ENCODE results near the gene PIK3CD. TPM values are rescaled to one million over a fixed set of nuclear protein-coding genes. Genes with fewer than 3 reads are reported as not detected.

The PIK3CD gene
- total RNA-seq, 1 experiment from 2014 or later, result 4.5 TPM

- H3K27ac ChIP-seq (ENCODE audit: low read length), result no peak overlapping the region
- intact Hi-C loops (cut with micrococcal nuclease), result no loop called here
- no peaks in the 10 kb centered on the region for H3F3A ChIP-seq (ENCODE audit: low read length, unreplicated experiment)
- H3K4me2 ChIP-seq (ENCODE audit: low read length), result no peak overlapping the region
- H3K27me3 ChIP-seq (ENCODE audit: low read length), result no peaks in the 10 kb centered on the region
- no peaks in the 10 kb centered on the region for H3K36me3 ChIP-seq (ENCODE audit: low read depth, low read length)
- no TSS peak for BruUV-seq (replicated peaks)
- TF ChIP-seq CTCF (conservative IDR thresholded peaks at IDR 0.05; ENCODE audit: low read depth, low read length) (no peak), EZH2 (IDR thresholded peaks at IDR 0.05; ENCODE audit: low read length, unreplicated experiment) (no peak), EZH2phosphoT487 (IDR thresholded peaks at IDR 0.05; ENCODE audit: borderline replicate concordance, low read length) (no peak)
- H3K9ac ChIP-seq (ENCODE audit: low read length), result no peak overlapping the region
- DNase-seq (peak; percentile 52), ATAC-seq (no peak; the same call in 1 of the 2 replicates)
- POLR2A ChIA-PET (ENCODE audit: unreplicated experiment), result no interaction called here
- H3K4me1 ChIP-seq (ENCODE audit: insufficient read depth, low read length), result peaks cover 18% of the 10 kb centered on the region
- no peaks in the 10 kb centered on the region for H3K79me2 ChIP-seq (ENCODE audit: low read length)
- peak overlapping the region; percentile 15; the same call in 1 of the 2 replicates for H2AFZ ChIP-seq (ENCODE audit: low read length)
- no peaks in the 10 kb centered on the region for H3K9me2 ChIP-seq (replicated peaks; ENCODE audit: low read length)
- CTCF ChIA-PET, result no interaction called here
- no peaks in the 10 kb centered on the region for H3K9me3 ChIP-seq (ENCODE audit: low read length)
- H4K20me1 ChIP-seq (ENCODE audit: low read length), result no peaks in the 10 kb centered on the region
- no peak overlapping the region for H3K4me3 ChIP-seq (ENCODE audit: low read length)
Measured at GRCh38 chr1:9705337-9706093, 54.0 kb downstream of the PIK3CD start.

GRCh38 chr1:9706178-9706577 lies 54.6 kb downstream of the PIK3CD start:
- no peaks in the 10 kb centered on the region for H4K20me1 ChIP-seq (ENCODE audit: low read length)
- no peak overlapping the region for H3K4me3 ChIP-seq (ENCODE audit: low read length)
- TF ChIP-seq EZH2phosphoT487 (IDR thresholded peaks at IDR 0.05; ENCODE audit: borderline replicate concordance, low read length) (no peak), EZH2 (IDR thresholded peaks at IDR 0.05; ENCODE audit: low read length, unreplicated experiment) (no peak), CTCF (conservative IDR thresholded peaks at IDR 0.05; ENCODE audit: low read depth, low read length) (no peak)
- H3K36me3 ChIP-seq (ENCODE audit: low read depth, low read length), result no peaks in the 10 kb centered on the region
- H3F3A ChIP-seq (ENCODE audit: low read length, unreplicated experiment), result no peaks in the 10 kb centered on the region
- ChIA-PET CTCF (no interaction called here), POLR2A (ENCODE audit: unreplicated experiment) (no interaction called here)
- H3K27ac ChIP-seq (ENCODE audit: low read length), result no peak overlapping the region
- no TSS peak for BruUV-seq (replicated peaks)
- no peak overlapping the region for H3K4me2 ChIP-seq (ENCODE audit: low read length)
- no peak overlapping the region for H2AFZ ChIP-seq (ENCODE audit: low read length)
- DNase-seq (no peak), ATAC-seq (no peak)
- intact Hi-C loops (cut with micrococcal nuclease), result no loop called here
- H3K79me2 ChIP-seq (ENCODE audit: low read length), result no peaks in the 10 kb centered on the region
- H3K4me1 ChIP-seq (ENCODE audit: insufficient read depth, low read length), result peaks cover 11% of the 10 kb centered on the region
- H3K9ac ChIP-seq (ENCODE audit: low read length), result no peak overlapping the region
- no peaks in the 10 kb centered on the region for H3K9me3 ChIP-seq (ENCODE audit: low read length)
- no peaks in the 10 kb centered on the region for H3K27me3 ChIP-seq (ENCODE audit: low read length)
- H3K9me2 ChIP-seq (replicated peaks; ENCODE audit: low read length), result no peaks in the 10 kb centered on the region

- no peak overlapping the region for H3K4me3 ChIP-seq (ENCODE audit: low read length)
- no peaks in the 10 kb centered on the region for H3K9me3 ChIP-seq (ENCODE audit: low read length)
- intact Hi-C loops (cut with micrococcal nuclease), result no loop called here
- no peaks in the 10 kb centered on the region for H4K20me1 ChIP-seq (ENCODE audit: low read length)
- ChIA-PET POLR2A (ENCODE audit: unreplicated experiment) (no interaction called here), CTCF (no interaction called here)
- H3K79me2 ChIP-seq (ENCODE audit: low read length), result no peaks in the 10 kb centered on the region
- no peak for DNase-seq
- BruUV-seq (replicated peaks), result no TSS peak
- H3K36me3 ChIP-seq (ENCODE audit: low read depth, low read length), result no peaks in the 10 kb centered on the region
- H3K27me3 ChIP-seq (ENCODE audit: low read length), result no peaks in the 10 kb centered on the region
- H3F3A ChIP-seq (ENCODE audit: low read length, unreplicated experiment), result no peaks in the 10 kb centered on the region
- no peak for ATAC-seq
- peaks cover 7% of the 10 kb centered on the region for H3K4me1 ChIP-seq (ENCODE audit: insufficient read depth, low read length)
- TF ChIP-seq CTCF (conservative IDR thresholded peaks at IDR 0.05; ENCODE audit: low read depth, low read length) (no peak), EZH2 (IDR thresholded peaks at IDR 0.05; ENCODE audit: low read length, unreplicated experiment) (no peak), EZH2phosphoT487 (IDR thresholded peaks at IDR 0.05; ENCODE audit: borderline replicate concordance, low read length) (no peak)
- no peak overlapping the region for H3K27ac ChIP-seq (ENCODE audit: low read length)
- no peak overlapping the region for H2AFZ ChIP-seq (ENCODE audit: low read length)
- H3K4me2 ChIP-seq (ENCODE audit: low read length), result no peak overlapping the region
- no peak overlapping the region for H3K9ac ChIP-seq (ENCODE audit: low read length)
- H3K9me2 ChIP-seq (replicated peaks; ENCODE audit: low read length), result no peaks in the 10 kb centered on the region
Measured at GRCh38 chr1:9710037-9710436, 58.5 kb downstream of the PIK3CD start.
